Inflammatory macrophage treated with lipopolysaccharide for 4 hours (primary cell): ENCODE results near the gene LDLRAD4.
"Not testable (repeated sequence)": the region's sequence is repeated elsewhere in the genome, so short reads cannot be mapped to it uniquely, and the experiment has no call there.

Experiments
- DNase-seq: peaks from one replicate; pipeline ENCODE4 v3.0.0-alpha.2; 2020

LDLRAD4 gene

DNA sequence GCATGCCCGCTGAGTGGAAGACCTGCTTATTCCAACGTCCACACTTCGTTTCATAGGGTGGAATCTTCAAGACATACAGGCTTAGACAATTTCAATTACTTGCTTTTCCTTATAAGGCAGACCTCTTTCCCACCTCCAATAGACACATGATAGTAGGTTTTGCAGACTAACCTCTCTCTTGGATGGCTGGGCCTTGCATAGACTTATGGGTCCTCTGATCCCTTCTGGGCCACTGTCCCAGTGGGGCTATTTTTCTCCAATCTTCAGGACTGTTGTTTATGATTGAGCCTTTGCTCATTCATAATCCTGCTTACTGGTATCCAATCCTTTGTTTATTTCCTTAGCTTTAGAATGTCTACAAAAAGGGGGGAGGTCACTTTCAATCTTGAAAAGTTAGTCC lies 368.9 kb downstream of the LDLRAD4 start:
- DNase-seq, result no peak

DNA sequence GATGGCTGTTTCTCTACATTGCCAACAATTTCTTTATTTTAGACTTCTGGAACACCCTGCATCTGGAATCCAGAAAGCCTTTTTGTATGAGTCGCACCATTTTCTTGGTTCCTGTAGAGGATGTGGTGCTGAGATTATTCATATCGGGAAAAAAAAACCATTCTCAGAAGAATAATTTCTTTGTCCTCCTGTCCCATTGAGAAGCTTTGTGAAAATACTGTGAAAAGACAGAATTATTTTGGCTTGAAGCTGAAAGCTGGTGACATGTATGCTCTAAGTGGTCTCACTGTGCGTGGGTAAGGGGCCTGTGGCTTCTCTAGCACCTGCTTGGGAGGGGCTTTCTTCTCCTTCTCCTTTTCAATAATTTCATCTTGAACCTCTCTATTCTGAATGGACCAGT lies 369.4 kb downstream of the LDLRAD4 start:
- no peak for DNase-seq

DNA sequence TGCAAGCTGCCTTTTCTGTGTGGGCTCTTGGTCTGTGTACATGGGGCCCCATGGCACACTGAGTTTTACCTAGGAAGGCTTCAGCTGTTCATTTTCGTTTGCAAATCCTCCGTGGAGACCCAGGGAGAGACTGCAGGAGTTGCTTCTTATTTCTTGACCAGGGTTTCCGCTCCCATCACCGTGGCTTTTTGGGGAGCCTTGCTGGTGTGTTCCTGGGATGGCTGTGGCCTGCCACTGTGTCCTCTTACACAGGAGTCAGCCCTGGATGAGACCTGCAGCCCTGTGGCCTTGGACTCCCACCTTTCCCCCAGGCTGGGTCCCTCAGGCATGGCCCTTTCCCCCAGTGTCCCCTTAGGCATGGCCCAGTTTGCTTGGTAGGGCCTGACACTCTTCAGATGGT lies 370.8 kb downstream of the LDLRAD4 start:
- DNase-seq, result no peak

DNA sequence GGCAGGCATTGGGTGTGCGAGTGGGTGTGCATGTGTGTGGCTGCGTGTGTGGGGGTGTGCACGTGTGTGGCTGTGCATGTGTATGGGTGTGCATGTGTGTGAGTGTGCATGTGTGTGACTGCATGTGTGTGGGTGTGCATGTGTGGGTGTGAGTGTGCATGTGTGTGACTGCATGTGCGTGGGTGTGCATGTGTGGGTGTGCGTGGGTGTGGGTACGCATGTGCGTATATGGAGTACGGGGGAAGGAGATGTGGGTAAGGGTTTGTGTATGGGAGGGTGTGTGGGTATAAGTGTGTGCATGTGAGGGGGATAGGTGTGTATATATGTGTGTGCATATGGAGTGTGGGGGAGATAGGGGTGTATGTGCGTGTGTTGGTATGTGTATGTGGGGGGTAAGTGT lies 371.4 kb downstream of the LDLRAD4 start:
- no peak for DNase-seq

DNA sequence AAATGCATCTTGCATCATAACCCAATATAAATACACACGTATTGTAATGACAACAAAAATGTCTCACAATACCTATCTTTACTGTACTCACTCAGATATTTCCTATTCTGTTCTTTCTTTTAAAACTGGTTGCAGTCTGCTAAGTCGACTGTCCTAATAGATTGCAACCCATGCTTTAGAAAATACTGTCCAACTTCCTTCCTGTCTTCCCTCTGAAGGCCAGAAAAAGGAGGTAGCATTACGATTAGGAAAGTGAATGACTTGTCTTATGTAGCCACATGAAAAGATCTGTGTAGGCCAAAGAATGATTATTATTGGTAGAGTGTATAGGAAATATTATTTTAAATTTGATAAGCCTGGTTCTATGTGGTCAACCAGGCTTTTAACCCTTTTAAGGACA lies 373.7 kb downstream of the LDLRAD4 start:
- peak; percentile 77 for DNase-seq

DNA sequence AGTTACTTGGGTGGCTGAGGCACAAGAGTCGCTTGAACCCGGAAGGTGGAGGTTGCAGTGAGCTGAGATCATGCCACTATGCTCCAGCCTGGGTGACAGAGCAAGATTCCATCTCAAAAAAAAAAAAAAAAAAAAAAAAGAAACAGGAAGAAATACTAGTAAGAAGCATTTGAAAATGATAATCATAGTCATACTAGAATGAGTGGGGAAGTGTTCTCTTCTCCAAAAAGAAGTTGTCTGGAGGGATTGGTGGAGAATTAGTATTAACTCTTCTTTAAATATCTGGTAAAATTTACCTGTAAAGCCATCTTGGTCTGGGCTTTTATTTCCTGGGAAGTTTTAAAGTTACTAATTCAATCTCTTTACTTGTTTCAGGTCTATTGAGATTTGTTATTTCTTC lies 376.0 kb downstream of the LDLRAD4 start:
- DNase-seq, result peak; percentile 68

GRCh38 chr18:13597068-13597467 lies 378.5 kb downstream of the LDLRAD4 start:
- DNase-seq, result no peak

DNA sequence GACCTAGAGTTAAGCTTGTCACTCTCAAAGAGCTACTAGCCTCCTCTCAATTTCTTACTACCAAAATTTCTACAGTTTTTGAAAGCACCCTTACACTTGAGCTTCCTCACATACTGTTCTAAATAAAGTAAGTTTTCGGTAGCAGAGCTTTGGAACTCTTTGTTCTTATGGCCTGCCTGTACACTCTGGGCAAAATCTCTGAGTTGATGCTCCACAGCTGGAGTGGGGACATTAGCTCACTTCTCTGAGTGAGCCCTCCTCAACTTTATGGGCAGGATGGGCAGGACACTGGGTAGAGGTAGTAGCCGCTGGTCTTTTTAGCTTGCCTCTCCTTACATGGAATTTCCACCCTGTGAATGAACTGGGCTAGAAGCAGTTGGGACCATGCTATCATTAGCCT lies 380.0 kb downstream of the LDLRAD4 start:
- DNase-seq, result no peak

DNA sequence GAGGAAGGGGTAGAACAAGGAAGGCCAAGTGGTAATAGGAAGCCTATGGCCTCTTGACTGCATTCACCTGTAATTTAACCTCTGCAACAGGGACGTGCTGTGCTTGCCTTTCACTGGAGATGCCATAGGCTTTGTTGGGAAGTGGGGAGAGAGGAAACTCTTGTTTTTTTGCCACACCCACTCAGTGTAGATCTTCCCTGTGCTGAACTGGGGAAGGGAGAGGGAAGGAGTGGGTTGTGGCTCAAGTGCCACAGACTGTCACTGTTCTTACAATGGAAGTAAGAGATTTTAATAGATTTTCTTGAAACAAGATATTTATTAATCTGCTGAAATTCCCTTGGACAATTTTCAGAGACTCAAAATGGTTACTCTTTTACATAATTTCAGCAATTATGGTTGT lies 380.5 kb downstream of the LDLRAD4 start:
- DNase-seq, result no peak

DNA sequence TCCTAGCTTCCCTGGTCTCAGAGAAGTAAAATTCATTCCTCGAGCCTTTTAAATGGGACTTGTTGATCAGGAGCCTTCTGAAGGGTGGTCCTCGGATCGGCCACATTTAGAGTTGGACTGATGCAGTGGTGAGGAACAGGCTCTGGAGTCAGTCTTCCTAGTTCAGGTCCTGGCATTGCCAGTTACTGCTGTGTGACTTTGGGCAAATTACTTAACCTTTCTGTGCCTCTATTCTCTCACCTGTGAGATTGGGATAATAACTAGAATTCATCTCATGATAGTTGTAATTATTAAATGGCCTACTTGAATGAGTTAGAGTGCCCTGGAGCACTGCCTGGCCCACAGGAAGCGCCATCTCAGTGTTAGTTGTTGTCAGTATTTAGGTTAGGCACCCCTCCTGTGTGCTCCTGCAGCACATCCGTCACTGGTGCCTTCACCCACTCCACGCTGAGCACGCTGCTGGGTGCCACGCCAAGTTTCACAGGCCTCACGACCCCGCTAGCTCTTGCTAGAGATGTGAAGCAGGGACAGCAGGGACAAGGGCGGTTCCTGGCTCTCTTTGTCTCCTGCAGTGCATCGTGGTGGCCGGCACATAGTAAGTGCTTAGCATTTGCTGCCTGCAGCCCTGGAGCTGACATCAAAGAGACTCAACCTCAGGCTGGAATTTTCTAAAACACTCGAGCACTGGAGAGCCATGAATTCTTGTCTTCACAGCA lies 384.9 kb downstream of the LDLRAD4 start:
- DNase-seq, result no peak

GRCh38 chr18:13604786-13605185 lies 386.2 kb downstream of the LDLRAD4 start:
- DNase-seq, result no peak

- DNase-seq, result no peak
Measured at GRCh38 chr18:13605477-13605876, 386.9 kb downstream of the LDLRAD4 start.

DNA sequence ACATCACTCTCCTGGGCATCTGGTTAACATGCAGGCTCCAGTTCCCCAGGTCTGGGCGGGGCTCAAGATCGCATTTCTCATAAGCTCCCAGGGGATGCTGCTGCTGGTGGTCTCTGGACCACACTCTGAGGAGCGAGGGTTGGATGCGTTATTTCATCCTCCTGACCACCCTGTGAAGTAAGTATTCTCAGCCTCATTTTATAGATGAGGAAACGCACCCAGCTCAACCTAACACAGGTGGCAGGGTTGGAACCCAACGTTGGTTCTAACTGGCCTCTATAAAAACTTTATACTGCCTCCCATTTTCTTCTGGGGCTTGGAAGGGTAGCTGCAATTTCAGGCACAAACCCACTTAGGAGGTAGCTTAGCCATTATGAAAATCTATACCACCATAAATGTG lies 387.3 kb downstream of the LDLRAD4 start:
- no peak for DNase-seq

DNA sequence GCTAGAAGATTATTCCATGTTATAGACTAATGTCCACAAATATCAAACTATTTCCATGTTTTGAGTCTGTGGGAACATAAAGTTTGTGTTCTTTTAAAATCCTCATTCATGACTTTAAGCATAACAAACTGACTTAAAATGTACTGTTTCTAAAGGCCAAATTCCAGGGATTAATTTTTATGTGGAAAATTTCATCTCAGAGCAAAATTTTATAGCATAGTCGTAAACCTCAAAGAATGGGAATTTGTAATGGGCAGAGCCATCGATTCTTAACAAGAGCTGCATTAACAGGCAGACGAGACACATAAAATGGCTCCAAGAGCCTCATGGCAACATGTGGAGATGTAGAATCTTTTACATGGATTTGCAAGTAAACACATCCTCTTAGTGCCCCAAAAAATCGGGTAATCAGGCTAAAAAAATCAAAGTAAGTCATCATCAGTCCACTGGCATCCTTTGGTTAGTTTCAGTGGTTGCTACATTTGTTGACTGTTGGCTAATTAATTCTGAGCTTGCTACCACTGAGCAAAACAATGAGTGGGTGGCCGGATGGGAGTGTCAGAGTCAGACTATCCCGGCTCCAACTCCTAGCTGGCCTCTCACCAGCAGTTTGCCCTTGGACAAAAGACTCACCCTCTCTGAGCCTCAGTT lies 388.2 kb downstream of the LDLRAD4 start:
- DNase-seq, result peak; percentile 81

GRCh38 chr18:13608024-13608562 lies 389.5 kb downstream of the LDLRAD4 start:
- DNase-seq, result not testable (repeated sequence)

- DNase-seq, result peak; percentile 82
Measured at GRCh38 chr18:13608791-13609532, 390.4 kb downstream of the LDLRAD4 start.

- no peak for DNase-seq
Measured at GRCh38 chr18:13610555-13611141, 392.1 kb downstream of the LDLRAD4 start.

GRCh38 chr18:13611142-13611600 lies 392.6 kb downstream of the LDLRAD4 start:
- peak; percentile 72 for DNase-seq

DNA sequence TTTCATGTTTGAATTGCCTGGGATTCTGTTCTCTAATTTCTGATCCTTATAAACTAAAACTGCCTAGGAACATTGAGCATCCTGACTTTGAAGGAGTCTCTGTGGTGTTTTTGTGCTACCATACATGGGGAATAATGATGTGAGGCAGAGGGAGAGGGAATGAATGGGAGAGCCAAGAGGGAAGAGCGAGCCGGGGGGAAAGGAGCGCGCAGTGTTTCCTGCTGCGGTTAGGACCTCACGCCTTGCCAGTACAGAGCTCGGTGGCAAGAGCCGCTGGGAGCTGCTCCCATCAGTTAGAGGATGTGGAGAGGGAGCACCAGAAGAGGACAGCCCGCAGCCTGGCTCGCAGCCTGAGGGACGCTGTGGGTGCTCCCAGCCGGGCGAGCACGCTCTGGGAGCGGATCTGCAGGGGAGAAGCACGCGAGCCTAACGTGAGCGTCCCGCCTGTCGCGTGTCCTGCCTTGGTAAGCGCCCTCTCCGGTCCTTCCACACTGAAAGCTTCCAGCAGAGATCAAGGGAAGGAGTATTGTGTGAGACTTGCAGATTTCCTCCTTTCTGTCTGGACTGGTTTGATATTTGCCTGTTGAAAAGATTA lies 393.1 kb downstream of the LDLRAD4 start:
- peak; percentile 37 for DNase-seq

GRCh38 chr18:13612196-13612997 lies 393.8 kb downstream of the LDLRAD4 start:
- DNase-seq, result no peak

GRCh38 chr18:13613099-13613498 lies 394.5 kb downstream of the LDLRAD4 start:
- peak; percentile 17 for DNase-seq
